DOHH2 (cell line): Measurements from ENCODE around the gene CGNL1.

Experiments
- H3F3A ChIP-seq: fragments of 200-600 bp; sonication (generic), shearing (Covaris generic); 2 replicates; pipeline ENCODE4 v1.6.0; 2016; ENCODE audit warnings: antibody characterized with exemption, mild to moderate bottlenecking; ENCODE audit not compliant: control insufficient read depth, insufficient read depth
- H3K27ac ChIP-seq: fragments of 200-600 bp; sonication (generic); 2 replicates; pipeline ENCODE4 v1.5.1; 2014; ENCODE audit warnings: low read depth, mild to moderate bottlenecking, low read length, moderate library complexity
- H3K27me3 ChIP-seq: fragments of 200-600 bp; sonication (generic); 2 replicates; pipeline ENCODE4 v1.6.1; 2014; ENCODE audit warnings: mild to moderate bottlenecking, low read length, mixed read lengths; ENCODE audit not compliant: control insufficient read depth
- H3K36me3 ChIP-seq: fragments of 200-600 bp; sonication (generic); 2 replicates; pipeline ENCODE4 v1.6.1; 2014; ENCODE audit warnings: mild to moderate bottlenecking, low read length, moderate library complexity, mixed read lengths; ENCODE audit not compliant: control insufficient read depth
- H3K4me1 ChIP-seq: fragments of 200-600 bp; sonication (generic); 2 replicates; pipeline ENCODE4 v1.6.1; 2014; ENCODE audit warnings: mild to moderate bottlenecking, low read length, mixed read lengths; ENCODE audit not compliant: control insufficient read depth
- H3K4me2 ChIP-seq: fragments of 200-600 bp; sonication (generic); 2 replicates; pipeline ENCODE4 v1.6.0; 2014; ENCODE audit warnings: mild to moderate bottlenecking, low read length, moderate library complexity
- H3K4me3 ChIP-seq: fragments of 200-600 bp; sonication (generic); 2 replicates; pipeline ENCODE4 v1.5.1; 2014; ENCODE audit warnings: mild to moderate bottlenecking, low read length, mixed read lengths
- H3K79me2 ChIP-seq: fragments of 200-600 bp; sonication (generic); 2 replicates; pipeline ENCODE4 v1.6.1; 2014; ENCODE audit warnings: mild to moderate bottlenecking, low read length, mixed read lengths; ENCODE audit not compliant: control insufficient read depth
- H3K9me2 ChIP-seq: fragments of 200-600 bp; sonication (generic); replicated peaks from 2 replicates; pipeline ENCODE4 v1.6.1; 2014; ENCODE audit warnings: mild to moderate bottlenecking, low read length, mixed read lengths; ENCODE audit not compliant: control insufficient read depth
- H3K9me3 ChIP-seq: fragments of 200-600 bp; sonication (generic); 2 replicates; pipeline ENCODE4 v1.6.1; 2014; ENCODE audit warnings: antibody characterized with exemption, low read length, mixed read lengths; ENCODE audit not compliant: control insufficient read depth, insufficient read depth
- H4K20me1 ChIP-seq: fragments of 200-600 bp; sonication (generic); 2 replicates; pipeline ENCODE4 v1.6.0; 2014; ENCODE audit warnings: low read depth, mild to moderate bottlenecking, antibody characterized with exemption, low read length, moderate library complexity; ENCODE audit not compliant: control insufficient read depth, insufficient read depth
- EZH2phosphoT487 ChIP-seq: fragments of 200-600 bp; sonication (generic); IDR thresholded peaks from 2 replicates; pipeline ENCODE4 v1.6.1; 2017; ENCODE audit warnings: borderline replicate concordance, mild to moderate bottlenecking, antibody characterized with exemption, low read length, moderate library complexity, mixed read lengths
- TF ChIP-seq, protein P1 (sequence below): fragments of 200-600 bp; sonication (generic); IDR thresholded peaks from one replicate; pipeline ENCODE4 v1.5.1; 2014; ENCODE audit warnings: antibody characterized with exemption, mild to moderate bottlenecking, low read depth, low read length; ENCODE audit not compliant: poor library complexity, severe bottlenecking

Gene CGNL1

DNA sequence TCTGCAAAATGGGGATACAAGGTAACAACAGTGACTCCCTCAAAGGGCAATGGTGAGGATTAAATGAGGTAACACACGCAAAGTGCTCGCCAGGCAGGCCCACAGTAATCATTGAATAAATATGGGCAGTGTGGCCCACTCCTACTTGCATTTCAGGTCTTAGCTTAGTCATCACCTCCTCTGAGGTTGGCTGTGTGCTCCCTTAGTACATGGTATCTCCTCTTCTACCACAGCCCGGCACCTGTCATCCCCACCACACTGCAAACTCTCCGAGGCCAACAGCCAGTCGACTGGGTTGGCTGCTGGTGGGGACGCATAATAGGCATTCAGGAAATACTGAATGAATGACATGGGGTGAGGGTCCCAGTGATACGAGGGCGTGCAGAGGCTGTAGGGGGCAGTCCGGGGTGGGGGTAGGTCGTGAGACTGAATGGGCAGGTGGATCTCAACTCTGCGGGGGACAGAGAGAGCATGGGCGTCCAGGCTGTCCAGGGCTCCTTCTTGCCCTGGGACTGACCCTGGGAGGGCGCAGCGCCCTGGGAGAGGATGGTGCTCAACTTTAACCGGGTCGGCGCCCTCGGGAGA, 215.0 kb downstream of the CGNL1 start:
- Histone ChIP-seq H3K27me3 (no peaks in the 10 kb centered on the region), H3F3A (no peaks in the 10 kb centered on the region), H3K4me3 (no peak overlapping the region), H3K36me3 (no peaks in the 10 kb centered on the region), H3K9me3 (no peaks in the 10 kb centered on the region), H3K4me2 (no peak overlapping the region), H3K79me2 (no peaks in the 10 kb centered on the region), H3K27ac (no peak overlapping the region), H3K9me2 (no peaks in the 10 kb centered on the region), H3K4me1 (peaks cover 11% of the 10 kb centered on the region), H4K20me1 (no peaks in the 10 kb centered on the region)
- TF ChIP-seq, protein P1, sequence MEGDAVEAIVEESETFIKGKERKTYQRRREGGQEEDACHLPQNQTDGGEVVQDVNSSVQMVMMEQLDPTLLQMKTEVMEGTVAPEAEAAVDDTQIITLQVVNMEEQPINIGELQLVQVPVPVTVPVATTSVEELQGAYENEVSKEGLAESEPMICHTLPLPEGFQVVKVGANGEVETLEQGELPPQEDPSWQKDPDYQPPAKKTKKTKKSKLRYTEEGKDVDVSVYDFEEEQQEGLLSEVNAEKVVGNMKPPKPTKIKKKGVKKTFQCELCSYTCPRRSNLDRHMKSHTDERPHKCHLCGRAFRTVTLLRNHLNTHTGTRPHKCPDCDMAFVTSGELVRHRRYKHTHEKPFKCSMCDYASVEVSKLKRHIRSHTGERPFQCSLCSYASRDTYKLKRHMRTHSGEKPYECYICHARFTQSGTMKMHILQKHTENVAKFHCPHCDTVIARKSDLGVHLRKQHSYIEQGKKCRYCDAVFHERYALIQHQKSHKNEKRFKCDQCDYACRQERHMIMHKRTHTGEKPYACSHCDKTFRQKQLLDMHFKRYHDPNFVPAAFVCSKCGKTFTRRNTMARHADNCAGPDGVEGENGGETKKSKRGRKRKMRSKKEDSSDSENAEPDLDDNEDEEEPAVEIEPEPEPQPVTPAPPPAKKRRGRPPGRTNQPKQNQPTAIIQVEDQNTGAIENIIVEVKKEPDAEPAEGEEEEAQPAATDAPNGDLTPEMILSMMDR = no peak
- no peak for TF ChIP-seq EZH2phosphoT487

DNA sequence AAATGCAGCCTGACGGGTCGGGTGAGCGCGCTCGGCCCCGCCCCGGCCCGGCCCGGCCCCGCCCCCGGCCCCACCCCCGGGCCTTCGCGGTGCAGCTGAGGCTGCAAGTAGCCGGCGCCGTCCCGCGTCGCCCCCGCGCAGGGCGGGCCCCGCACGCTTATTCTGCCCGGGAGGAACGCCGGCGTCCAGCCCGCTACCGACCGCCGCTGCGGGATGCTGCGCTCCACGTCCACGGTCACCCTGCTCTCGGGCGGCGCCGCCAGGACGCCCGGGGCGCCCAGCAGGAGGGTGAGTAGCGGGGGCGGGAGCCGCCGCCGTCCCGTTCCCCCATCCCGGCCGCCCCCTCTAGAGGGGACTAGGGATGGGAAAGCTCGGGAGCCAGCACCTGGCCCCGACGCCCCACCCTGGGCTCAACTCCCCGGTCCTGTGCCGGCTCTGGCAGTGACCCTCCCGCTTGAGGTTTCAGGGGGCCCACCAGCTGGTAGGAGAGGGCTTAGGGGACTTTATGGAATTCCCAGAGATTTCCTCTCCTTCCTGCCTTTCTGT, 215.6 kb downstream of the CGNL1 start, which contains the start of gene MYZAP:
MYZAP (plus strand) TSS at position 83 of the 546 bp plus-strand sequence; CDS start at position 214, 131 bp downstream.
- no peaks in the 10 kb centered on the region for H3F3A ChIP-seq
- no peaks in the 10 kb centered on the region for H3K9me3 ChIP-seq
- no peak within 1 kb of the TSS for H3K4me2 ChIP-seq
- H4K20me1 ChIP-seq = no peaks in the 10 kb centered on the region
- H3K4me3 ChIP-seq = no peak within 1 kb of the TSS
- no peaks in the 10 kb centered on the region for H3K27me3 ChIP-seq
- TF ChIP-seq, protein P1 = no peak
- TF ChIP-seq EZH2phosphoT487 = no peak
- H3K9me2 ChIP-seq = no peaks in the 10 kb centered on the region
- H3K4me1 ChIP-seq = peaks cover 5% of the 10 kb centered on the region
- no peaks in the 10 kb centered on the region for H3K79me2 ChIP-seq
- H3K36me3 ChIP-seq = no peaks in the 10 kb centered on the region
- no peak within 1 kb of the TSS for H3K27ac ChIP-seq

DNA sequence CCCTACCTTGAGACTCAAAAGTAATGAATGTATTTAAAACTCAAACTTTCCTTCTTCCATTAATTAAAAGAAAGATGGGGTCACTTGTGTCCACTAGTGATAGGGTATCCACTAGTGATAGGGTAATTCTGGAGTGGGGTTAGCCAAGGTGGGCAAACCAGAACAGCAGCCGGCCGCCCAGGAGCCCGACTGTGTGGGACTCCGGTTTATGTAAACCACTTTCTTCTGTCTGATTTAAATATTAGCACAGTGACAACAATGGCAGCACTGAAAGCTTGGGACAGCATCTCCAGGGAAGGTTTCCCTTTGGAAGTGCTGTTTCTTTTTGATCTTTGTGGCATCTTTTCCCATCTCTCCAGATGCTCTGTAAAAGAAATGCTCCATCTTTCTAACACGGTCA, 216.1 kb downstream of the CGNL1 start:
- Histone ChIP-seq H3K27ac (no peak overlapping the region), H3K9me3 (no peaks in the 10 kb centered on the region), H3K36me3 (no peaks in the 10 kb centered on the region), H4K20me1 (no peaks in the 10 kb centered on the region), H3K4me3 (no peak overlapping the region), H3F3A (no peaks in the 10 kb centered on the region), H3K4me2 (no peak overlapping the region), H3K4me1 (peaks cover under 1% of the 10 kb centered on the region; the same call in 1 of the 2 replicates), H3K27me3 (no peaks in the 10 kb centered on the region), H3K9me2 (no peaks in the 10 kb centered on the region), H3K79me2 (no peaks in the 10 kb centered on the region)
- TF ChIP-seq, protein P1 = no peak
- TF ChIP-seq EZH2phosphoT487 = no peak
